SH-SY5Y (cell line): ENCODE results near the gene CREB1.

Experiments used
- GATA2 ChIP-seq: IDR thresholded peaks from 2 replicates; pipeline ENCODE4 v1.6.1; 2011; ENCODE audit warnings: mild to moderate bottlenecking, low read depth, low read length
- GATA3 ChIP-seq: IDR thresholded peaks from 2 replicates; pipeline ENCODE4 v1.6.1; 2011; ENCODE audit warnings: low read depth, mild to moderate bottlenecking, low read length, moderate library complexity

CREB1 gene

DNA sequence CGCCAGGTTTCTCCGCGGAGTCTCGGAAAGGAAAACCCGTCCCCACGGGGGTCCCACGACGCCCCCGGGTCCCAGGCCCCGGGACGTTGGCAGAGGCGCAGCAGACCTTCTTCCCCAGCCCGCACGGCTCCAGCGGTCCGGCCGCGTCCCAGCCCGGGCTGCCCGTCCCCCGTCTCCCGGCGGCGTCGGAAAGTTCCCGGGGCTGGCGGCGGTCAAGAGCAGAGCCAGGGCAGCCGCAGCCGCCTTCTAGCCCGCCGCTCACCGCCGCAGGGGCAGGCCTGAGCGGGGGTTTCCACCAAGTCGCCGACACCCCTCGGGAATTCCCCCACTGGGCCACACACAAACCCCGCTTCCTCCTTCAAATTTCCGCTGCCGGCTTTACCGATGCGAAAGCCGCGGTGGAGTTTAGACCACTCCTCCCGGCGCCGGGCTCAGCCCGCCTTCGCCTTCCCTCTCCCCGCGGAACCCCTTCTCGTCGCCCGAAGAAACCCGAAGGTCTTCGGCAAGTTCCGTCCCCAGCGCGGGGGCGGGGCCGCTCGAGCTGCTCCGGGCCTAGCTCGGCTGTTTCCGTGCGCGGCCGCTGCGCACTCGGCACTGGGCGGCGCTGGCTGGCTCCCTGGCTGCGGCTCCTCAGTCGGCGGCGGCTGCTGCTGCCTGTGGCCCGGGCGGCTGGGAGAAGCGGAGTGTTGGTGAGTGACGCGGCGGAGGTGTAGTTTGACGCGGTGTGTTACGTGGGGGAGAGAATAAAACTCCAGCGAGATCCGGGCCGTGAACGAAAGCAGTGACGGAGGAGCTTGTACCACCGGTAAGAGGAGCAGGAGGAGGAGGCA is at the start of gene CREB1:
TSS of gene CREB1 (plus strand) at position 633 of the 830 bp plus-strand sequence. CDS start 25,674 bp downstream, outside the sequence.
- TF ChIP-seq GATA2, result no peak
- TF ChIP-seq GATA3, result no peak

DNA sequence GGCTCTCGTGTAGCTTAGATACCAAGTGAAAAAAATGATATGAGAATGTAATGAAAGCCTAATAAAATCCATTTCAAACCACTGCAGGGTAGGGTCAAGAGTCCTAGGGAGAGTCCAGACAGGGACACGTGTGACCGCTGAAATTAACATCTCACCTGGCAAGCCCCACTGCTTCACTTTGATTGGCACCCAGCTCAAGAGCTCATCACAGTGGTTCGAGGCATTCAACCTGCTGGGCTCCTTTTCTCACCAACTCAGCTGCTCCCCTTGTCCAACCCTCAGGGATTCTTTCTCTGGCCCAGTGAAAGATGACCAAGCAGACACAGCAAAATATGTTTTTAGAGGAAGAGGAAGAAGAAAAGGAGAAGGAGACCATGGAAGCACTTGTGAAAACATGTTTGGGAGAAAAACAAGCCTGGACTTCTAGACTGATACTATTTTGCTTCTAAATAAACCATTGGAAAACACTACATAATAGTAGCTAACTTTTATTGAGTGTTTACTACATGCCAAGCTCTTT is 49.2 kb upstream of the CREB1 start:
- TF ChIP-seq GATA3 (no peak), GATA2 (no peak)

DNA sequence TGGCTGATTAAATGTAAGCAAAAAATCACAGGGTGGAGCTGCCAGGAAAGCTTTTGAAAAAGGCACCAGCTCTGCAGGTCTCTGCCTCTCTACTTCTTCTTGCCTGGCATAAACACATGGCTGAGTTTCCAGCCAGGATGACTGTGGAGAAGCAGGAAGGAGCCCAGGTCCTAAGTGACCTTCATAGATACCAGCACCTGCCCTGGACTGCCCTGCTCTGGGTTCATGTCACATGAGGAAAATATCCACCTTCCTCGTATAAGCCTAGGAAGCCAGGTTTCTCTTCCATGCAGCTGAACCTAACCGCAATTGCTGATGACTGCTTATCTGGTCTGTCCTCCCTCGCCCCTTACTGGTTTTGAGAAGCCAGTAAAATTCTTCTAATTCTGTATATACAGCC is 47.8 kb upstream of the CREB1 start:
- TF ChIP-seq GATA2, result no peak
- TF ChIP-seq GATA3, result no peak

DNA sequence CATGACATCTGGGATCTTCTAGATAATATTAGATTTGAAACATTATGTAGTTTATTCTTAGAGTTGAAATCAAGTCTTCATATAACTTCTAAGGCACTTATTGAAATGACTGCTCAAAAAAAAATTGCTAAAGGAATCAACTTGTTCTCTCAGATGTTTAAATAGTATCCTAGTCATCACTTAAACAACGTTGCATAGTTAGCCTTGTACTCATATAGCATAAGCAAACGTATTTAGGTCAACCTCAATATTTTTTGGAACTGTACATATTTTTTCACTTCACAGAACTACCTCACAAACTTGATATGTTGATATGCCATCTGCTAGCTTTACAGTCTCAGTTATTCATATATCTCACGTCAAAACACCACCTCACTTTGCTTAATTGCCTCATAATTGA is 47.1 kb upstream of the CREB1 start:
- TF ChIP-seq GATA2 (no peak), GATA3 (no peak)

DNA sequence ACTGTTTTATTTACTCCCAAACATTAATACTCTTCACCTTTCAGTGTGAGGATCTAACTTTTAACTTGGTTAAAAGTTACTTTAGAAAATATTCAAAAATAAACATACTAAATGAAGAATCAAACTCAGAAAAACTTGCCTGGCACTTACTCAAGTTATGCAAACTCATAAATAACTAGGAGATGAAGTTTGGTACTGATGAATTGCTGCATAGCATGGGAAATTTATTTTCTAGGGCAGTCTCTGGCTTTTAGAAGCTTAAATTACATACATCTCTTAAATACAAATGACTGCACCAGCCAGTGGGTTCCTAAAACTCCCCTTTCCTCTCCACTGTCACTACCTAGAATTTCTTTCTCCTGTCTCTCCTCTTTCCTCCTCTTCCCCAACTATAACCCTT is 46.7 kb upstream of the CREB1 start:
- TF ChIP-seq GATA3 (no peak), GATA2 (no peak)

DNA sequence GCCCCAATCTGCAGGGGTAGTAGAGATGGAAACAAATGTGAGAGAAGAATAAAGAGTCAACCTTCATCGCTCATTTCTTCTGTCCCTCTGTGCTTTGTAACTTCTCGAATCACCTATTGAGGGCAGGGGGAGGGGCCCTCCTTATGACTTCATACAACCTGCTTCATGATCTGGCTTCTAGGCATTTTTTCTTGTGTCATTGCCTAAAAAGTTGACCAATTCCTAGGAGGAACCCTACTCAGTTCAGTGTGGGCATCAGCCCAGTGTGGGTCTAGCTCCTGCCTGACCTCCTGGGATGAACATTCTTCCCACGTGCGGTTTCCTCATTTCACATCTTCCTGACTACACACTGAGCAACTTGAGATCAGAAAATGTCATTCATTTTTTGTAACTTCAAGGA is 46.3 kb upstream of the CREB1 start:
- TF ChIP-seq GATA2, result no peak

DNA sequence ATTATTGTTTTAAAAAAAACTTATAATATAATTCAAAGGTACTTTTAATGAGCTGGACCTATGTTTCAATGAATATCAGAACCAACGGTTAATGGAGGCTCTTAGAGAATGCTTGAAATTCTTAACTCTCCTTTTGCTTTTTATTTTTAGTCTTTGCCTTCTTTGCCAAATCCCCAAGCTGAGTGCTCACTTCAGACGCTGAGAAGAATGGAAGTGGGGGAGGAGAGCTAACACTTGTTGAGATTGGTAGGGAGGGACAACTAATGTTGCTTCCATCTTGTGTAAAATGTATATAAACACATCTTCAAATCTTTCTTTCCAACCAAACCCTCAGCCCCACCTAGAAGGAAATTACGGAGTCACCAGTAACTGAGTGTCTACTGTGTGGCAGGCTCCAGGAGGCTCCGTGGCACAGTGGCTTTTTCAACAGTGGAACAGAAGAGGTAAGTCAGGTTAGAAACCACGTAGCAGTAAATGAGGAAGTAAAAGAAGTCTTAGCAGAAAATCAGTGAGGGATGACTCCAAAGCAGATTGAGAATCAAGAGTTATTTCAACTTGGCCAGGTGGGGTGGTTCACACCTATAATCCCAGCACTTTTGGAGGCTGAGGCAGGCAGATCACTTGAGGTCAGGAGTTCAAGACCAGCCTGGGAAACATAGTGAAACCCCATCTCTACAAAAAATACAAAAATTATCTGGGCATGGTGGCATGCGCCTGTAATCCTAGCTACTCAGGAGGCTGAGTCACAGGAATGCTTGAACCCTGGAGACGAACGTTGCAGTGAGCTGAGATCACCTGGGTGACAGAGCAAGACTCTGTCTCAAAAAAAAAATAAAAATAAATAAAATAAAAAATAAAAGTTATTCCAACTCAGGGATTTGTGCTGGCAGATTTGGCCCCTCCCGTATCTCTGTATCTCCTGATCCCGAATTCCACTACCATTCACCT is 45.0 kb upstream of the CREB1 start:
- no peak for TF ChIP-seq GATA2
- no peak for TF ChIP-seq GATA3

DNA sequence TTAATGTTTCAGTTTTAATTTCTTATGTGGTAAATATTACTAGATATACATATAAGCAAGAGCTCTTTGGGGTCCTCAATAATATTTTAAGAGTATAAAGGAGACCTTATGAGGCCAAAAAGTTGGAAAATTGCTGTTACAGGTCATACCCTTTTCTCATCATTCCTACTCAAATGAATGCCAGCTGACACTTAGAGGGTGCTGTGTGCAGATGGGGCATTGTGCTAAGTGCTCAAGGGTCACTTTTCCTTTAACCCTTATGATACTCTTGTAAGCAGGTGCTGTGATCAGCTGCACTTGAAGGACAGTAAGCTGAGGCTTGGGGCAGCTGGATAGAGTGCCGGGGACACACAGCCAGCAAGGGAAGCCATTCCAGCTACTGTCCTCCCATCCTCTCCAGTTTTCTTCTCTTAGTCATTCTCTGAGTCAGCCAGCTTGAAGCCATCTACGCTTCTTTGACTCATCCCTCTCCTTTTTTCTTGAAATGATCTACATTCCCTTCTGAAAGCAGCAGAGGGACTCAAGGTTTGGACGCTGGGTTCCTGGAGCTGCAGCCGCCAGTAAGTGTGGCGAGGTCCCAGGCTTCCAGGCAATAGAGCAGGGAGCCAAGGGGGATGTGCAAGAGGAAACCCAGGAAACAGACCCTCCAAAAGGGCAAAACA is 42.0 kb upstream of the CREB1 start:
- TF ChIP-seq GATA2 (no peak), GATA3 (no peak)

DNA sequence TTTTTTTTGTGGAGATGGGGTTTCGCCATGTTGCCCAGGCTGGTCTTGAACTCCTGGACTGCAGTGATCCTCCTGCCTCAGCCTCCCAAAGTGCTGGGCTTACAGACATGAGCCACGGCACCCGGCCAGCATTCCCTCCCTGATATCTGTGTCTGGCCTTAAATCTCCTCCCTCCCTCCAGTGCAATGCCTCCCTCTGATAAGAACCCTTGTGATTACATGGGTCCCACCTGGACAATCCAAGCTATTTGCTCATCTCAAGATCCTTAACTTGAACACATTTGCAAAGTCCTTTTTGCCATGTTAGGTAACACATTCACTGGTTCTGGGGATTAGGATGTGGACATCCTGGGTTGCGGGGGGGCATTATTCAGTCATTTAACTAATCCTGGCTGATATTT is 40.5 kb upstream of the CREB1 start:
- TF ChIP-seq GATA3 (no peak), GATA2 (no peak)

DNA sequence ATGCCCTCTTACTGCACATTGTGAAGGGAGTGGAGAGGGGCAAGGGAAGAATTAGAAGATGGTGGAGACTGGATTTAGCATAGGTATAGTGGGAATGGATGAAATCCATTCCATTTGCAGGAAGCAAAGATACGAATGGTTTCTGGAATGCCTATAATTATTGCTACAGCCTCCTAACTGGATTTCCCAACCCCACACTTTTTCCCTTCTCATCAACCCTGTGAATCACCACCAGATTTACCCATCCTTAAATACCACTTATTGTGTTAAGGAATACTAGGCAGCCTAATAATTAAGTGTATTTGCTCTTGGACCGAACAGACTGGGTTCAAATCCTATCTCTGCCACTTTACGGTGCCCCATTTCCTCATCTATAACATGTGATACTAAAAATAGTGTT is 39.3 kb upstream of the CREB1 start:
- TF ChIP-seq GATA3 (no peak), GATA2 (no peak)

DNA sequence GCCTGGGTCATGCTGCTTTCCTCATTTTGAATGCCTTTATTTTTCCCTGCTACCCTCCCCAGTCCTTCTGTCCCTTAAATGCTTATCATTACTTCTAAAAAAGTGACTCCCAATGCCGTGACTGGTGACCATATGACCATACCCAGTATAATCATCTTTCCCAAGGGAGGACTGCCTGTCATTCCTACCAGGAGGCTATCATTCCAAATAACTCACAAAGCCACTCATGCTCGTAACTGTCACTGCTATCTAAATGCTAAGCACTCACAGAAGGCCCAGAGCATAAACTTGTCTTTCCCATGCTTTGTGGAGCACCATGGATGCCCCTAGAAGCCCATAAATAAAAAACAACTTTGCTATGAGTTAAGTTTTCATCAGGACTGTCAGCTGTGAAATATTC is 38.7 kb upstream of the CREB1 start:
- TF ChIP-seq GATA3, result no peak
- no peak for TF ChIP-seq GATA2

DNA sequence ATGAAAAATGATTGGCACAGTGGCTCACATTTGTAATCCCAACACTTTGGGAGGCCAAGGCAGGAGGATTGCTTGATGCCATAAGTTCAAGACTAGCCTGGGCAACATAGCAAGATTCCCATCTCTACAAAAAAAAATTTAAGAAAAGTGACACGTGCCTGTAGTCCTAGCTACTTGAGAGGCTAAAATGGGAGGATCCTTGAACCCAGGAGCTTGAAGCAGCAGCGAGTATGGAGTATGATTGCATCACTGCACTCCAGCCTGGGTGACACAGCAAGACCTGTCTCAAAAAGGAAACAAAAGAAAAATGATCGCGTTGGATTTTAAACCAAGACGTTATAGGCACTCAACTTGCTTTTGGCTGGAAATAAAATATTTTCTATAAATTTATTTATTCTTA is 37.8 kb upstream of the CREB1 start:
- TF ChIP-seq GATA3 (no peak), GATA2 (no peak)

DNA sequence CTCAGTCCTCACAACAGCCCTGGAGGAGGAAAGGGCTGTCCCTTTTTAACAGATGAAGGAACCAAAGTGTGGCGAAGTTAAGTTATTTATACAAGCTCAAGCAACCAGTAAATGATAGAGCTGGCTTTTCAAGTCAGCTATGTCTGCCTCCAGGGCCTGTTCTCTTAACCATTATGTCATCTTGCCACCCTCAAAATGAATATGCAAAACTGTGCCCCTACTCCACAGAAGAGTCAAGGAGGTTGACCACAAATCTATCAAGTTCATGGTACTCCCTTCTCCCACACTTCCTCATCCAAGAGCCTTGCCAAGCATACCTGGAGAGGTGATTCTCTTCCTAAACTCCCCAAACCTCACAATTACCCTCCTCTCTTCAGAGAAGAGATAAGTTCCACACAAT is 37.3 kb upstream of the CREB1 start:
- no peak for TF ChIP-seq GATA3
- no peak for TF ChIP-seq GATA2

DNA sequence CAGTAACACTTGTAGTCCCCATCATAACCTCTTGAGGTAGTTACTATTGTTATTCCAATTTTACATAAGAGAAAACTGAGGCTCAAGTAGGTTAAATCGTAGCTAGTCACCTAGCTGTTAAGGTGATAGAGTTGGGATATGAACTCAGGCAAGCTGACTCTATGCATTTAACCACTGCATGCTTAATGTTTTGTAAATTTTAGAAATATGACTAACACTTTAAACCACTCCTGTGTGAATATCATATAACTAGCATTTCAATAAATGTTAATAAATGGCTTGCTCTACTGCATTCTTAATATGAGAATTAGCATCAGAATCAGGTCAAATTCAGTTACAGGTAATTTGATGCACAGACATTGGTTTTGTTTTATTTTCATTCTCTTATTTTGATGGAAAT is 35.6 kb upstream of the CREB1 start:
- TF ChIP-seq GATA2 (no peak), GATA3 (no peak)
